OCI-LY7 (cell line): ENCODE measurements around the gene MIEF2.

Experiments
- CTCF ChIP-seq: fragments of 200-600 bp; sonication (generic); conservative IDR thresholded peaks from 2 replicates; pipeline ENCODE4 v1.5.1; 2014; ENCODE audit warnings: mild to moderate bottlenecking, antibody characterized with exemption, low read length, moderate library complexity, mixed read lengths
- EZH2phosphoT487 ChIP-seq: fragments of 200-600 bp; sonication (generic); IDR thresholded peaks from 2 replicates; pipeline ENCODE4 v1.6.1; 2018; ENCODE audit warnings: low read depth, borderline replicate concordance, mild to moderate bottlenecking, mixed run types, antibody characterized with exemption, low read length, moderate library complexity, mixed read lengths

DNA sequence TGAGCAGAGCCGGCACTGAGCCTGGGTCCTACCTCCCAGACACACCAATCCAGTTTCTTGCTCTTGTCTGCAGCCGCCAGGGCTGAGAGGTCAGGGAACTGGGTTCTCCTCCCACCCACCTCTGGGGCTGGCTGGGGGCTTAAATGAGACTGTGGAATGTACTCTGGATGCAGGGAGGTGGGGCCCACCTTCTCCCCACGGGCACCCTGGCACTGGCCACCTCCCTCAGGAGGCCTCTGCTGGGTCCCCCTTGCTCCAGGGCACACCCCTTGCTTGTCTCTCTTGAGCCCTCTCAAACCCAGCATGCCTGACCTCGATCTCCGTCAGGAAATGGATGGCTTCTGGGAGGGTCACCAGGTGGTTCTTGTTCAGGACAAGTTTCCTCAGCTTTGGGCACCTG is 8.3 kb upstream of the MIEF2 start:
- TF ChIP-seq CTCF (no peak), EZH2phosphoT487 (no peak)
